AG09319 (cell line): Measurements from ENCODE around the gene PWP1.
A peak's percentile ranks its signal among the peaks of the same experiment; 100 is the strongest.

Source experiments
- DNase-seq: peaks from one replicate; pipeline ENCODE4 v3.0.0-alpha.2; 2010; ENCODE audit warnings: low read depth; ENCODE audit errors: extremely low read depth
- TF ChIP-seq, protein P1 (sequence below): IDR thresholded peaks from 2 replicates; pipeline ENCODE4 v1.5.1; 2011; ENCODE audit warnings: low read depth, mild to moderate bottlenecking, inconsistent platforms, low read length, moderate library complexity

PWP1 gene

GRCh38 chr12:107735763-107736162 is 50.2 kb downstream of the PWP1 start:
- DNase-seq, result no peak
- TF ChIP-seq, protein P1, sequence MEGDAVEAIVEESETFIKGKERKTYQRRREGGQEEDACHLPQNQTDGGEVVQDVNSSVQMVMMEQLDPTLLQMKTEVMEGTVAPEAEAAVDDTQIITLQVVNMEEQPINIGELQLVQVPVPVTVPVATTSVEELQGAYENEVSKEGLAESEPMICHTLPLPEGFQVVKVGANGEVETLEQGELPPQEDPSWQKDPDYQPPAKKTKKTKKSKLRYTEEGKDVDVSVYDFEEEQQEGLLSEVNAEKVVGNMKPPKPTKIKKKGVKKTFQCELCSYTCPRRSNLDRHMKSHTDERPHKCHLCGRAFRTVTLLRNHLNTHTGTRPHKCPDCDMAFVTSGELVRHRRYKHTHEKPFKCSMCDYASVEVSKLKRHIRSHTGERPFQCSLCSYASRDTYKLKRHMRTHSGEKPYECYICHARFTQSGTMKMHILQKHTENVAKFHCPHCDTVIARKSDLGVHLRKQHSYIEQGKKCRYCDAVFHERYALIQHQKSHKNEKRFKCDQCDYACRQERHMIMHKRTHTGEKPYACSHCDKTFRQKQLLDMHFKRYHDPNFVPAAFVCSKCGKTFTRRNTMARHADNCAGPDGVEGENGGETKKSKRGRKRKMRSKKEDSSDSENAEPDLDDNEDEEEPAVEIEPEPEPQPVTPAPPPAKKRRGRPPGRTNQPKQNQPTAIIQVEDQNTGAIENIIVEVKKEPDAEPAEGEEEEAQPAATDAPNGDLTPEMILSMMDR, result no peak

GRCh38 chr12:107736914-107737313 is 51.3 kb downstream of the PWP1 start:
- TF ChIP-seq, protein P1, result no peak
- no peak for DNase-seq

GRCh38 chr12:107748472-107748871 is 62.9 kb downstream of the PWP1 start:
- TF ChIP-seq, protein P1, result no peak
- DNase-seq, result peak; percentile 14

DNA sequence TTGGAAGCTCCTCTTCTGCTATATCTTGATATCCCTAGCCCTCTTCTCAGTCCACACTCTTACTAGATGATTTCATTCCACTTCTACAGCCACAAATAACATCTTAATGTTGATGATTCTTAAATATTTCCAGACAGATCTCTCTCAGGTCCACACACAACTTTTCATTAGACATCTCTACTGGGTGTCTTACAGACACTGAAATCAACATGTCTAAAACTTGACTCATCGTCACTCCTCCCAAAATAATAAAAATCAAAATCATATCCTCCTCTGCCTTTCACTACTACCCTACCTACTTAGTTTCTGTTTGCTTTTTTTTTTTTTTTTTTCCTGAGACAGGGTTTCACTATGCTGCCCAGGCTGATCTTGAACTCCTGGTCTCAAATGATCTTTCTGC is 63.5 kb downstream of the PWP1 start:
- TF ChIP-seq, protein P1, result no peak
- DNase-seq, result no peak

GRCh38 chr12:107759410-107759809 is 73.8 kb downstream of the PWP1 start:
- peak; percentile 19 for DNase-seq
- TF ChIP-seq, protein P1, result no peak

DNA sequence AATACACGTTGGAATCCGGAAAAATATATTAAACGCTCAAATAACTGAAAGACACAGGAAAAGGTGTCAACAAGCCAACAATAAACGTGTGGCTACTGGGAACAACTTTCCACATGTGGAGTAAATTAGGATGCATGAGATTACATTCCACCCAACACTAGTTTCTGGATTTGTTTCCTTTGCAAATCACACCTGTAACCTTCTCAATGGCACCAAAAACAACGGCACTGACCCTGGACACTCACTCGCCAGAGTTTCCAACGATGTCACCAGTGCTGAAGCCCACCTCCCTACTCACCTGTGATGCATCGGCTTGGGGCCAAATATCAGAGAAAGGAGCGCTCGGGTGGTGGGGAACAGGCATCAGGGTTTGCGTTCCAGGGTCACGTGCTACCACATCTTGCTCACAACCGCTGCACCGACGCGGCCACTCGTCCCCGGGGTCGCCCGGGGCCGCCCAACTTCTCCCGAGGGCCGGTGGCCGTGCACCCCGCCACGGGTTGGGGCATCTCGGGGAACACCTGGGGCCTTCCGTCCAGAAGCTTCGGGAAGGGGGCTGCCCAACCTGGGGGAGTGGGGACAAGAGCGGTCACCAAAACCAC is 74.7 kb downstream of the PWP1 start:
- DNase-seq, result no peak
- TF ChIP-seq, protein P1, result no peak

DNA sequence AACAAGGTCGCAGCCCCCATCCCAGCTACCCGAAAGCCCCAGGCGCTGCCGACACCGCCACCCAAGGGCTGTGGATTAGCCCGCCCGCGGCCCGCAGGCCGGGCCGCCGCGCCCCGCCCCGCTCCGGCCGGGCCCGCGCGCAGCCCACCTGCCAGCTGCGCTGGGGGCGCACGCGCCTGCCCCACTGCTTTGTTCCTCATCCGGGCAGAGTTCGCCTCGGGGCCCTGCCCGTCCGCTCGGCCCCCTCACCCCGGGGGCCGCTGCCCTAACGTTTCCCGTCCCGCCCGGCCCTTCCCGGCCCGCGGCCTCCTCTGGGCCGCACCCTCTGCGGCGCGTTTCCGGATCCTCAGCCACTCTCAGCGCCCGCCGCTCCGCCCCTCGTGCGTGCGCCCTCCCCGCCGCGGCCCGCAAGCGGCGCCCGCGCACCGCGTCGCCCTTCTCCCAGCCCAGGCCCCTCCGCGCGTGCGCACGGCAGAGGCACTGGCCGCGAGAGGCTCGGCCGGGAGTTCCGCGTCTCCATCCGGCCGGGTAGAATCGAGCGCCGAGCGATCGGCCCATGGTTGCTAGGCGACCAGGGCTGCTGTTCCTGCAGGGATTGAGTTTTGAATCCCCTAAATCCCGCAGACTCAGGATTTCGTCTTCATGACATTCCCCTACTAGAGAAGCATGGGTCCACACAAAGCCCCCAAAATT is 75.4 kb downstream of the PWP1 start, which contains the start of gene PRDM4:
PRDM4 (minus strand) TSS at position 329 of the 693 bp plus-strand sequence. CDS start 622 bp downstream, outside the sequence.
- TF ChIP-seq, protein P1, result no peak
- peak; percentile 87 for DNase-seq
